GM19043 (cell line): ENCODE data around the gene FSD1L.
"Not testable (repeated sequence)": the region's sequence is repeated elsewhere in the genome, so short reads cannot be mapped to it uniquely, and the experiment has no call there.

Experiments used
- ATAC-seq: cut with Tn5 transposase; IDR thresholded peaks from one replicate; pipeline ENCODE4 v1.9.1; 2021; ENCODE audit warnings: low read depth; ENCODE audit not compliant: unreplicated experiment

The FSD1L gene

DNA sequence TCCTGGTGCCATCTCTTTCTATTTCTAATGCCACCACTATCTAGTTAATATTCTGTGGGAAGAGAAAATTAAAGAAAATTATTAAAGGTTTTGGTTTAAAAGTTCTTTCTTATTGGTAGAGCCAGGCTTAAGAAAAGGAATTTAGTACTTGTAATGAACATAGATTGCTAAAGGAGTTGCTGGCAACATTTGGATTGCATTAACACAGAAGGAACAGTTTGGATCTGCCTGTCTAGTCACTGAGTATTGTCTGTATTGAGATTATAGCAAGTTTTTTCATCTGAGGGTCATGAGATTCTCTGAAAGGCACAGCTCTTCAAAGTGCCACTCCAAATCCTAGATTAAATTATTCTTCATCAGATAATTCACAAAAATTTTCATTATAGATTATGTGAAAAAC is 32.0 kb downstream of the FSD1L start:
- ATAC-seq, result no peak

GRCh38 chr9:105483618-105484017 is 35.8 kb downstream of the FSD1L start:
- peak; percentile 88 for ATAC-seq

DNA sequence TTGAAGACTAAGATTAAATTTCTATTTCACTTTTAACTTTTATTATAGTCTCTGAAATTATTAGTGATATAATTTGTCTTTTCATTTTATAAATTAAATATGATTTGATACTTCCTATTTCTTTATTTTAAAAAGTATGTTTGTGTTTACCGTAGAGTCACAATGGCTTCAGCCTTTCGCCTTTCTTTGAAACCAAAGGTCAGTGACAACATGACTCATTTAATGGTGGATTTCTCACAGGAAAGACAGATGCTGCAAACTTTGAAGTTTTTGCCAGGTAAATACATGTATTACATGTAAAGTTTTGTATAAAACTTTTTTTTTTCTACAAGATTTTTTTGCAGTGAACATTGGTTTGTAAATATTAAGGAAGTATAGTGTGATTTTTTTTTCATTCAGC is 36.4 kb downstream of the FSD1L start:
- no peak for ATAC-seq

DNA sequence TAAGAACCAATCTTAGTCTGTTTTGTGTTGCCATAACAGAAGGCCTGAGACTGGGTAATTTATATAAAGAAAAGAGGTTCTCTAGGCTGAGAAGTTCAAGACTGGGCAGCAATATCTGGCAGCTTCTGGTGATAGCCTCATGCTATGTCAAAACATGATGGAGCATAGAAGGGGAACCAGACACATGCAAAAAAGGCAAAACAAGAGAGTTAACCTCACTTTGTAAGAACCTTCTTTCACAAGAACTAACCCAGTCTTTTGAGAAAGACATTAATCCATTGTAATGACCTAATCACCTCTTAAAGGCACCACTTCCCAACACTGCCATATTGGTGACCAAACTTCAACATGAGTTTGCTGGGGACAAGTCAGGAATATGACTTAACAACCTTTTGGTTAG is 37.3 kb downstream of the FSD1L start:
- ATAC-seq, result no peak

GRCh38 chr9:105496826-105497225 is 49.0 kb downstream of the FSD1L start:
- no peak for ATAC-seq

- no peak for ATAC-seq
Measured at GRCh38 chr9:105497704-105498103, 49.9 kb downstream of the FSD1L start.

GRCh38 chr9:105500108-105500766 is 52.4 kb downstream of the FSD1L start:
- peak; percentile 84 for ATAC-seq

GRCh38 chr9:105501414-105501813 is 53.6 kb downstream of the FSD1L start:
- no peak for ATAC-seq

DNA sequence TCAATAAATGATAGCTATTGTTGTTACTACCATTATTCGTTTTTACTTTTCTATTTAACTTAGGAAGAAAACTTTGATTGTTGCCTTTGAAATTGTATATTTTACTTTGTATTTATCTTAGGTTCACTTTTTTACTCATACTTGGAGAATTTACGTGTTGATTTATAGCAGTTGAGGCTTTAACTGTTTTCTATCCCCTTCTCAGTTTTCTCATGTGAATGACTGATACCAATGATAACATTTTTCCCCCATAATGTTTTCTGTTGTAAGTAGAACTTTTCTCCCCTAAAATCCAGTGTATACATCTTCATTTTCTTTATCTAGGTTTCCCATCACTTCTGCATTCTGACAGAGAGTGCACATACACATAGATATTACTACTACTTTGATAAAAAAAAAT is 54.4 kb downstream of the FSD1L start:
- no peak for ATAC-seq

DNA sequence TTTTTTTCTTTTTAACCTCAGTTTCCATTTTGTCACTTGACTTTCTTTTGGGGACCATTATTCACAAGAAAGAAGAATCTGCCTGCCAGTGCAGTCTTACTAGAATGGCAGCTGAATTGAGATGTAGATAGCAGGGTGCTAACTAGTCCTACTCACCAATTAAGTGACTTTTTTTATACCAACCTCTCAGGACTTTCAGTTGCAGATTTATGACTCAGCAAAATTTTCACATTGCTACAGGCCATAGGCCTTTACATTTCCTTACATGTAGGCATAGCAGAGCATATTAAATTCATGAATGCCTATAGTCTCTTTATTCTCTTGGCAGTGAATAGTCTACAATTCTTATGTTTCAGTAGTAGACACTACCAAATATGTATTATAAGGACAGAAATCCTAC is 56.0 kb downstream of the FSD1L start:
- ATAC-seq, result no peak

DNA sequence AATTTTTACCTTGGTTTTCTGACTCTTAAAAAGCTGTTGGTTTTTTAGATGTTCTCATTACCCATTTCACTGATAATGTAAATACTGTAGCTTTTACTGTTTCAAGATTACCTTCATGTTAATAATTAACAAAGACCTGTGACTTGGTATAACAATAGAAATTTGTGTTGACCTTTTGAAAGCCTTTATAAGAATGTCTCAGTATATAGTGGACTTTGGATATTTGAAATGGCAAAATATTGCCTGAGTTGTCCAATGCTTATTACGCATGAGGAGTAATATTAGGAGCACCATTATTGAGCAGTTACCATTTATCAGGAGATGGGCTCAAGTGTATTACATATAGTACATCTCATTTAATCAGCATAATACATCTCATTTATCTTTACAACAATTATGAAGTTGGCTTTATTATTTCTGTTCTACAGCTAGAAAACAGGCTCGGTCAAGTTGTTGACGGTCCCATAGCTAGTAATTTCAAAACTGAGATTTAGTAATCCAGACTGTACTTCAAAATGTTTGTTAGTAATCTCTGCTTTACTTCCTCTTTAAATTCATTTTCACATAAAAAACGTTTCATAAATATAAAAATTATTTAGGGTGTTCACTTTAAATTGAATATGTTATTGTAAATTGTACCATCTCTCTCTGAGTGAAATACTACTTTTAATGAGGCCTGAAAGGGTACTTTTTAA is 59.4 kb downstream of the FSD1L start:
- ATAC-seq, result no peak

GRCh38 chr9:105508530-105508929 is 60.7 kb downstream of the FSD1L start:
- ATAC-seq, result no peak

DNA sequence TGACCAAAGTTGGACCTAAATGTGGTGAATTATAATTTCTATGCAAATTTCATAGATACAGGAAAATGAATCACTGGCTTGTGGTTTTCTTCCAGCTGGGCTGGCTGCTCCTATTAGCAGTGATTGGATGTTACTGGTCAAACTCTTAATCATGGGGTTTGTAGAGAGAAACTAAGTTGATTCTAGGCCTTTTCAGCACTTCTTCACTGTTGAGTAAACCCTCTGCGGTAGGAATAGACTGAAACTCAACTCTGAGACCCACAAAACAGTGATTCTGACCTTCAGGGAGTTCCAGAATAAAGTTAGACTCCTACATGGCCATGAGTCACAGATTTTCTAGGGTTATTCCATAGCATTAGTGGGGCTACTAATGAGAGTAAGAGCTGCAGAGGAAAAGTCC is 62.2 kb downstream of the FSD1L start:
- peak; percentile 78 for ATAC-seq

GRCh38 chr9:105511446-105511845 is 63.6 kb downstream of the FSD1L start:
- no peak for ATAC-seq

DNA sequence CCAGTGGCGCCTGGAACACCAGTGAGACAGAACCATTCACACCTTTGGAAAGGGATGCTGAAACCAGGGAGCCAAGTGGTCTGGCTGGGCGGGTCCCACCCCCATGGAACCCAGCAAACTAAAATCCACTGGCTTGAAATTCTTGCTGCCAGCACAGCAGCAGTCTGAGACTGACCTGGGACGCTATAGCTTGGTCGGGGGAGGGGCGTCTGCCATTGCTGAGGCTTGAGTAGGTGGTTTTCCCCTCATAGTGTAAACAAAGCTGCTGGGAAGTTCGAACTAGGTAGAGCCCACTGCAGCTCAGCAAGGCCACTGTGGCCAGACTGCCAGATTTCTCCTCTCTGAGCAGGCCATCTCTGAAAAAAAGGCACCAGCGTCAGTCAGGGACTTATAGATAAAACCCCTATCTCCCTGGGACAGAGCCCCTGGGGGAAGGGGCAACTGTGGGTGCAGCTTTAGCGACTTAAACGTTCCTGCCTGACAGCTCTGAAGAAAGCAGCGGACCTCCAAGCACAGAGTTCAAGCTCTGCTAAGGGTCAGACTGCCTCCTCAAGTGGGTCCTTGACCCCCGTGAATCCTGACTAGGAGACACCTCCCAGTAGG is 68.1 kb downstream of the FSD1L start:
- no peak for ATAC-seq

GRCh38 chr9:105519710-105520369 is 72.0 kb downstream of the FSD1L start:
- ATAC-seq, result peak; percentile 44

GRCh38 chr9:105520992-105521391 is 73.2 kb downstream of the FSD1L start:
- not testable (repeated sequence) for ATAC-seq

DNA sequence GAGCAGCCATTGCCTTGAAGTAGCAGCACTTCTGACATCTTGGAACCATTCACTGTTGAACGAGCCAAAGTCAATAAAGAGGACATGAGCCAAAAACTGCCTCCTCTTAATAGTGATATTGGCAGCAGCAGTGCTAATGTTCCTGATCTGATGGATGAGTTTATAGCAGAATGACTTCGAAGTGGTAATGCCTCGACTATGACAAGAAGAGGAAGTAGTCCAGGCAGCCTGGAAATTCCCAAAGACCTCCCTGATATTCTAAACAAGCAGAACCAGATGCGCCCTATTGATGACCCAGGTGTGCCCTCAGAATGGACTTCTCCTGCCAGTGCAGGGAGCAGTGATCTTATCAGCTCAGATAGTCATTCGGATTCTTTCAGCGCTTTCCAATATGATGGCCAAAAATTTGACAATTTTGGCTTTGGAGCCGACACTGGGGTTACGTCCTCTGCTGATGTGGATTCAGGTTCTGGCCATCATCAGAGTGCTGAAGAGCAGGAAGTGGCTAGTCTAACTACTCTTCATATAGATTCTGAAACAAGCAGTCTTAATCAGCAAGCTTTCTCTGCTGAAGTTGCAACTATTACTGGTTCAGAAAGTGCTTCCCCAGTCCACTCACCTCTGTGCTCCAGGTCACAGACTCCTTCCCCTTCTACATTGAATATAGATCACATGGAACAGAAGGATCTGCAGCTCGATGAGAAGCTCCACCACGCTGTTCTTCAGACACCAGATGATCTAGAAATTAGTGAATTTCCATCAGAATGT is 75.0 kb downstream of the FSD1L start:
- peak; percentile 63 for ATAC-seq

DNA sequence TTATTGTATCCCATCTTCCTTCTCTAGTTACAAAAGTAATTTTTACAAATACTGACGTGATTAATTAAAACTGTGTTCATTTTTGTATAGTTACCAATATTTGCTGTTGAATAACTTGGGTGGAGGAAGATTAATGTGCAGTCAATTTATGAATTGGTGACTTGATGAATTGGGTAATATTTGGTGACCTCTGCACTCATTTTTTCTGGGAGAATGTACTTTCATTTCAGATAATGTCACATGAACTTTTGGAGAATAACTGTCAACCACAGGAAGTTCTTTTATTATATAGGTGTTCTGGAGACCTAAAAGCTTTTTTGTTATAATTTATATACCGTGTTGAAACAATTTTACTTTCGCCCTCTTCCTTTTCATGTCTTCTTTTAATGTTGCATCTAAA is 83.7 kb downstream of the FSD1L start:
- no peak for ATAC-seq

- peak; percentile 67 for ATAC-seq
Measured at GRCh38 chr9:105535920-105536668, 88.3 kb downstream of the FSD1L start.
